GM12875 (cell line): Measurements from ENCODE around the gene SPART.
"Not testable (repeated sequence)": the region's sequence is repeated elsewhere in the genome, so short reads cannot be mapped to it uniquely, and the experiment has no call there.

ENCODE experiments used
- H3K4me3 ChIP-seq: one replicate; pipeline ENCODE4 v1.5.1; 2011; ENCODE audit warnings: low read depth, low read length, control low read depth
- CTCF ChIP-seq: IDR thresholded peaks from 2 replicates; pipeline ENCODE4 v1.5.1; 2011; ENCODE audit warnings: low read depth, mild to moderate bottlenecking, control low read depth, inconsistent platforms, low read length, moderate library complexity, borderline replicate concordance; ENCODE audit not compliant: insufficient read depth

The SPART gene

DNA sequence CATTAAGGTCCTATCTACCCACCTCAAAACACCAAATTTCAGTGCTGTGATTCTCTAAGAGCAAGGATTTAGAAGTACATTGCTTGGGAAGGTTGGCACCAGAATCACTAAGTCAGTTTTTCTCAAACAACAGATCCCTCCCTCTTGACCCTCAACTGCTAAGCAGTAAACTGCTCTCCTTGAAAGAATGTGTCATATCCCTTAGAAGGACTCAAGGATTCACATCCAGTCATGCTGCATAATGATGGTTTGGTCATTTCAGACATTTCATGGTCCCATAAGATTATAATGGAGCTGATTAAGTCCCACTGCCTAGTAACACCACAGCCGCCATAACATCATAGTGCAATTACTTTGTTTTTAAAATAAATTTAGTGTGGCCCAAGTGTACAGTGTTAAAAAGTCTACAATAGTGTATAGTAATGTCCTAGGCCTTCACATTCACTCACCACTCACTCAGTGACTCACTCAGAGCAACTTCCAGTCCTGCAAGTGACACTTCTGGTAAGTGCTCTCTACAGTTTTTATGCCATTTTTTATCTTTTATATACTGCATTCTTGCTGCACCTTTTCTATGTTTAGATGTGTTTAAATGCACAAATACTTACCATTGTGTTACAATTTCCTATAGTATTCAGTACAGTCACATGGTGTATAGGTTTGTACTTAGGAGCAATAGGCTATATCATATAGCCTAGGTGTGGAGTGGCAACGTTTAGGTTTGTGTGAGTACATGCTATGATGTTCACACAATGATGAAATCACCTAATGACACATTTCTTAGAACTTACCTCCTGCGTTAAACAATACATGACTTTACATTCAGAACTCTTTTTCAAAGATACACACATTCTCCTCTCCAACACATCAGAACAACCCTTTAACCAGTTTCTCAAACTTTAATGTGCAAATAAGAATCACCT is 32.9 kb downstream of the SPART start:
- TF ChIP-seq CTCF: no peak
- no peak overlapping the region for H3K4me3 ChIP-seq

- TF ChIP-seq CTCF: no peak
- no peak overlapping the region for H3K4me3 ChIP-seq
These were observed 35.6 kb downstream of the SPART start for GRCh38 chr13:36310417-36311108.

DNA sequence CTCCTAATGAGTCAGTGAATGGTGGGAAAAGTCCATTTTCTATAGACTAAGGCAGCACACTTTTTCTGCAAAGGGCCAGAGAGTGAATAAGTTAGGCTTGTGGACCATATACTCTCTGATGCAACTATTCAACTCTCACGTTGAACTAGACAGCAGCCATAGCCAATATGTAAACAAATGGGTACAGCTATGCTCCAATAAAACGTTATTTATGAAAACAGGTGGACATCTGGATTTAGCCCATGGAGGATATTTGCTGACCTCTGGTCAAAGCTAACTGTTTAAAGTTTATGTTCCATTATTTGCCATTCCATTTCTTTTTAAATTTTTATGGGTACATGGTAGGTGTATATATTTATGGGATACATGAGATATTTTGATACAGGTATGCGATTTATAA is 43.9 kb downstream of the SPART start:
- H3K4me3 ChIP-seq: no peak overlapping the region
- TF ChIP-seq CTCF: no peak

GRCh38 chr13:36299469-36299868 is 46.7 kb downstream of the SPART start:
- H3K4me3 ChIP-seq: not testable (repeated sequence)

GRCh38 chr13:36298535-36299068 is 47.6 kb downstream of the SPART start:
- H3K4me3 ChIP-seq: no peak overlapping the region
- TF ChIP-seq CTCF: no peak

DNA sequence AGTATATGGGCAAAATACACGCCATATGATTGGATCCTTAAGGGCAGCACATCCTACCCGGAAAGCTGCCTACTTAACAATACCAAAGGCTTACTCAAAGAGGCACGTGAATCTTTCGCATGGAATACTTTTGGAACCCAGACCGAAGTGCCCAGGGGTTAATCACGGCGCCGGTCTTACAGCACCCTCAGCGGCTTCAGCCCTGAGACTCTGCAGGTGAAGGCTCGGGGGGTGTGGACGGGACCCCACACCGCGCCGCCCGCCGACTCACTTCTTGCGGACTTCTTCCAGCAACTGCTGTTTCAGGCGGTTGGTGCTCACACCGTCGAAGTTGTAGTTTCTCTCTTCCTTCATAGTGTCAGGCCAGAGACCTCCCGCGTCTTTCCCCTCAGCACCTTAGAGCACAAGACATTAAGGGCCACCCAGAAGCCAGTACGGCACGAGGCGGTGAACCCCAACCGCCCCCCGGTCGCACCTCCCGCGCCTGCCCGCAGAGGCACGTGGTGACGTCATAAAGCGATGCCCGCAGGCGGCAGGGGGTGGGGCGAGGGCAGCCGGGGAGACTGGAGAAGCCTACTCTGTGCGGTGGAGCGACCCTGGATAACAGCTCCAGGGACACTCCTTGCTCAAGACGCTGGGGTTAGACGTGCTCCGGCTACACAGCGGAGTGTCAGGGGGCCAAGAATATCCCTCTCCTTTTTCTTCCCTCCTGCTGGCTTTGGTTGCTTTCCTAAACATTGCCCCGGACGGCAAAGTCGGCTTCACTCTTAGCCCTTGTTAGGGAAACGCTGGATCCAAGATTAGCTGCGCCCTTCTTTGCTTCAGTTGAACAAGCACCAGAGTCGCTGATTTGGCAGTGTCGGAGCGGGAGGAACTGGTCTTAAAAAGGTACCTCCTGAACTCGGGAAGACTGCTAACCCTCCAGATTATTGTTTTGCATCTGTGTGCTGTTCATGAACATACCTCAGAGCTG is 48.5 kb downstream of the SPART start, which contains the start of gene CCDC169:
CCDC169 (minus strand) TSS at position 449 of the 973 bp plus-strand sequence; CDS start at position 354, 95 bp downstream.
- H3K4me3 ChIP-seq: no peak within 1 kb of the TSS

More for the DNA sequence above, 48.5 kb downstream of the SPART start, which contains the start of gene CCDC169:
- no peak for TF ChIP-seq CTCF
